ENCODE measurements around the gene MRPS27.
A peak's percentile ranks its signal among the peaks of the same experiment; 100 is the strongest.

MRPS27 gene

GRCh38 chr5:72293495-72294055, 26.5 kb downstream of the MRPS27 start:
- H3K27ac ChIP-seq: no peak overlapping the region
- DNase-seq (ENCODE audit: low read depth, low spot score): no peak

GRCh38 chr5:72292411-72292810, 27.6 kb downstream of the MRPS27 start:
- DNase-seq (ENCODE audit: low read depth, low spot score): no peak
- H3K27ac ChIP-seq: no peak overlapping the region

- DNase-seq (ENCODE audit: low read depth, low spot score): no peak
- H3K27ac ChIP-seq: no peak overlapping the region
Measured at GRCh38 chr5:72291601-72292000, 28.4 kb downstream of the MRPS27 start.

GRCh38 chr5:72290356-72291133, 29.5 kb downstream of the MRPS27 start:
- no peak for DNase-seq (ENCODE audit: low read depth, low spot score)
- H3K27ac ChIP-seq: no peak overlapping the region

GRCh38 chr5:72288924-72289323, 31.1 kb downstream of the MRPS27 start:
- no peak for DNase-seq (ENCODE audit: low read depth, low spot score)
- no peak overlapping the region for H3K27ac ChIP-seq

- no peak overlapping the region for H3K27ac ChIP-seq
- DNase-seq (ENCODE audit: low read depth, low spot score): no peak
Measured at GRCh38 chr5:72286798-72287197, 33.2 kb downstream of the MRPS27 start.

GRCh38 chr5:72285424-72285821, 34.6 kb downstream of the MRPS27 start:
- no peak for DNase-seq (ENCODE audit: low read depth, low spot score)

GRCh38 chr5:72284559-72285423, 35.2 kb downstream of the MRPS27 start:
- no peak overlapping the region for H3K27ac ChIP-seq
- no peak for DNase-seq (ENCODE audit: low read depth, low spot score)

More at GRCh38 chr5:72285424-72285821, 34.6 kb downstream of the MRPS27 start:
- no peak overlapping the region for H3K27ac ChIP-seq

- H3K27ac ChIP-seq: peak overlapping the region; percentile 73
- DNase-seq (ENCODE audit: low read depth, low spot score): no peak
Measured at GRCh38 chr5:72283358-72283757, 36.7 kb downstream of the MRPS27 start.

- H3K27ac ChIP-seq: peak overlapping the region; percentile 73
- no peak for DNase-seq (ENCODE audit: low read depth, low spot score)
Measured at GRCh38 chr5:72282878-72283277, 37.2 kb downstream of the MRPS27 start.

GRCh38 chr5:72281764-72282499, 38.1 kb downstream of the MRPS27 start:
- H3K27ac ChIP-seq: peak overlapping the region; percentile 73
- DNase-seq (ENCODE audit: low read depth, low spot score): no peak

- peak overlapping the region; percentile 73 for H3K27ac ChIP-seq
Measured at GRCh38 chr5:72281430-72281763, 38.6 kb downstream of the MRPS27 start.

GRCh38 chr5:72280581-72281069, 39.4 kb downstream of the MRPS27 start:
- peak overlapping the region; percentile 73 for H3K27ac ChIP-seq
- no peak for DNase-seq (ENCODE audit: low read depth, low spot score)

More at GRCh38 chr5:72281430-72281763, 38.6 kb downstream of the MRPS27 start:
- no peak for DNase-seq (ENCODE audit: low read depth, low spot score)

GRCh38 chr5:72276219-72276752, 43.8 kb downstream of the MRPS27 start:
- no peak overlapping the region for H3K27ac ChIP-seq
- DNase-seq (ENCODE audit: low read depth, low spot score): no peak

GRCh38 chr5:72273547-72273946, 46.5 kb downstream of the MRPS27 start:
- DNase-seq (ENCODE audit: low read depth, low spot score): no peak
- H3K27ac ChIP-seq: no peak overlapping the region

- no peak overlapping the region for H3K27ac ChIP-seq
- DNase-seq (ENCODE audit: low read depth, low spot score): no peak
Measured at GRCh38 chr5:72272398-72272797, 47.6 kb downstream of the MRPS27 start.

GRCh38 chr5:72271702-72272101, 48.3 kb downstream of the MRPS27 start:
- H3K27ac ChIP-seq: no peak overlapping the region
- DNase-seq (ENCODE audit: low read depth, low spot score): no peak

GRCh38 chr5:72270037-72270436, 50.0 kb downstream of the MRPS27 start:
- no peak for DNase-seq (ENCODE audit: low read depth, low spot score)
- no peak overlapping the region for H3K27ac ChIP-seq

- no peak for DNase-seq (ENCODE audit: low read depth, low spot score)
- H3K27ac ChIP-seq: no peak overlapping the region
Measured at GRCh38 chr5:72269411-72269780, 50.6 kb downstream of the MRPS27 start.
